GM23248 (cell line): ENCODE measurements around the gene AOPEP. TPM values are rescaled to one million over a fixed set of nuclear protein-coding genes. Genes with fewer than 3 reads are reported as not detected.

Experiments
- DNase-seq: peaks from one replicate; pipeline ENCODE4 v3.0.0-alpha.2; 2015
- H2AFZ ChIP-seq: fragments of 200-600 bp; sonication (generic); 2 replicates; pipeline ENCODE4 v1.6.1; 2016; ENCODE audit warnings: antibody characterized with exemption
- H3F3A ChIP-seq: fragments of 200-600 bp; sonication (generic); 2 replicates; pipeline ENCODE4 v1.6.1; 2016; ENCODE audit warnings: mild to moderate bottlenecking, antibody characterized with exemption, mixed run types; ENCODE audit not compliant: insufficient read depth
- H3K27ac ChIP-seq: fragments of 200-600 bp; sonication (generic); 2 replicates; pipeline ENCODE4 v1.5.1; 2016; ENCODE audit warnings: mild to moderate bottlenecking
- H3K27me3 ChIP-seq: fragments of 200-600 bp; sonication (generic); replicated peaks from 2 replicates; pipeline ENCODE4 v1.6.1; 2016; ENCODE audit warnings: mild to moderate bottlenecking; ENCODE audit not compliant: insufficient read depth
- H3K36me3 ChIP-seq: fragments of 200-600 bp; sonication (generic); 2 replicates; pipeline ENCODE4 v1.6.1; 2016; ENCODE audit warnings: low read depth, mild to moderate bottlenecking
- H3K4me1 ChIP-seq: fragments of 200-600 bp; sonication (generic); 2 replicates; pipeline ENCODE4 v1.6.1; 2016; ENCODE audit warnings: mild to moderate bottlenecking; ENCODE audit not compliant: insufficient read depth
- H3K4me2 ChIP-seq: fragments of 200-600 bp; sonication (generic); one replicate; pipeline ENCODE4 v1.6.1; 2016; ENCODE audit warnings: mild to moderate bottlenecking; ENCODE audit not compliant: unreplicated experiment
- H3K4me3 ChIP-seq: fragments of 200-600 bp; sonication (generic); 2 replicates; pipeline ENCODE4 v1.5.1; 2016; ENCODE audit warnings: mild to moderate bottlenecking
- H3K79me2 ChIP-seq: fragments of 200-600 bp; sonication (generic); 2 replicates; pipeline ENCODE4 v1.6.1; 2016; ENCODE audit warnings: mild to moderate bottlenecking; ENCODE audit not compliant: insufficient read depth
- H3K9ac ChIP-seq: fragments of 200-600 bp; sonication (generic); 2 replicates; pipeline ENCODE4 v1.6.1; 2016; ENCODE audit warnings: mild to moderate bottlenecking
- H3K9me2 ChIP-seq: fragments of 200-600 bp; sonication (generic); 2 replicates; pipeline ENCODE4 v1.6.1; 2016; ENCODE audit warnings: mixed run types, mild to moderate bottlenecking, moderate library complexity; ENCODE audit not compliant: insufficient read depth
- H3K9me3 ChIP-seq: fragments of 200-600 bp; sonication (generic); one replicate; pipeline ENCODE4 v1.6.1; 2017; ENCODE audit warnings: low read depth
- H4K20me1 ChIP-seq: fragments of 200-600 bp; sonication (generic); 2 replicates; pipeline ENCODE4 v1.6.0; 2016; ENCODE audit not compliant: insufficient read depth
- EZH2 ChIP-seq: fragments of 200-600 bp; sonication (generic); IDR thresholded peaks from 2 replicates; pipeline ENCODE4 v1.6.1; 2018; ENCODE audit warnings: antibody characterized with exemption, mild to moderate bottlenecking; ENCODE audit not compliant: insufficient read depth, poor library complexity, severe bottlenecking
- EZH2phosphoT487 ChIP-seq: fragments of 200-600 bp; sonication (generic); IDR thresholded peaks from 2 replicates; pipeline ENCODE4 v1.6.1; 2018; ENCODE audit warnings: antibody characterized with exemption, moderate library complexity, mild to moderate bottlenecking, low read depth; ENCODE audit not compliant: insufficient read depth
- WGBS, 2 experiments: methylation state at CpG; one replicate each; pipeline ENCODE4 v1.1.6; 2015 to 2017; ENCODE audit warnings: low lambda C conversion rate in 2 of 2, low coverage in 1 of 2; ENCODE audit errors: missing lambda C conversion rate in 2 of 2; 5-methylcytosine and 5-hydroxymethylcytosine counted together
- in situ Hi-C: fragments of 300-500 bp; cut with MboI; formaldehyde crosslinking; loops from 2 replicates; pipeline ENCODE4 v1.15.0; 2020
- polyA plus RNA-seq: library from polyadenylated mRNA; unstranded; fragments of >200 nt; fragmentation: Nextera tagmentation; extraction: Ambion mirVana; gene quantifications from 2 replicates; pipeline ENCODE4 v1.2.1, GENCODE V29; 2016
- total RNA-seq: library from RNA; depleted of rRNA; stranded (reverse); fragments of >200 nt; shearing (Covaris generic); gene quantifications from 2 replicates; pipeline ENCODE4 v1.2.3, GENCODE V29; 2014

AOPEP gene
- total and polyA plus RNA-seq, 2 experiments from 2014 or later = 90.0 to 120 TPM

DNA sequence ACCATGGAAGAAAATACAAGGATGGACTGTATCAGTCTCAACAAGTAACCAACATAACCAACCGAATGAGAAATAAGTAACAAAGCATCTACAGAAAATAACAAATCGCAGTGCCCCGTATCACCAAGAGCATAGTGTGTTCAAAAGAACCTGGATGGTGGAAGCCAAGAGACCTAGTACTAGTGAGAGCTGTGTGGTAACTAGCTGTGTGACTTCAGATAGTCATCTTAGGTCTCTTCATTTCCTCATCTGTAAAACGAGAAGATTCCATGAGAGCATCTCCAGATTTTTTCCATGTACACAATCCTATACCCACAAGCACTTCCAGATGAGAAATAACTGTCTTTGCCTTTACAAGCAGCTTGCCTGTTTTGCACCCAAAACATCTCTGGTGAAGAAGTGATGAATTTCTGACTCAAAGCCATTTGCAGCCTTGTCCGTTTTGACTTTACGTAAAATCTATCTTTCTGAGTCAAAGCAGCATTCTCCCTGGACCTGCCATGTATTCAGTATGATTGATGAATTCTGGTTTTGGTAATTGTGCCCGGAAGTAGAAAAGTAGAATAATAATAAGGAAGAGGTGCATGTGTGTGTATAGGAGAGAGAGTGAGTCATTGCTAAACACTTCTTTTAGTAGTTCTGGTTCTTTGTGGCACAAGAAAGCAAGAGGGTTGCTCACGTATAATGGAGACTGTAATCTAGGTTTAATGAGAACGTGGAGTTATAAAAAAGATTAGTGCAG lies 41.0 kb downstream of the AOPEP start:
- Histone ChIP-seq H3K79me2 (peaks cover 21% of the 10 kb centered on the region), H3K36me3 (no peaks in the 10 kb centered on the region), H3K27me3 (no peaks in the 10 kb centered on the region), H3F3A (no peaks in the 10 kb centered on the region), H3K4me2 (no peak overlapping the region), H4K20me1 (no peaks in the 10 kb centered on the region), H3K4me3 (no peak overlapping the region), H3K4me1 (no peaks in the 10 kb centered on the region), H2AFZ (no peak overlapping the region), H3K9me2 (no peaks in the 10 kb centered on the region), H3K27ac (no peak overlapping the region), H3K9me3 (no peaks in the 10 kb centered on the region), H3K9ac (no peak overlapping the region)
- in situ Hi-C loops = no loop called here
- no peak for TF ChIP-seq EZH2phosphoT487
- WGBS, 2 experiments = 83 to 84% methylated on average over 9 of the region's 9 CpGs
- peak; percentile 23 for DNase-seq

DNA sequence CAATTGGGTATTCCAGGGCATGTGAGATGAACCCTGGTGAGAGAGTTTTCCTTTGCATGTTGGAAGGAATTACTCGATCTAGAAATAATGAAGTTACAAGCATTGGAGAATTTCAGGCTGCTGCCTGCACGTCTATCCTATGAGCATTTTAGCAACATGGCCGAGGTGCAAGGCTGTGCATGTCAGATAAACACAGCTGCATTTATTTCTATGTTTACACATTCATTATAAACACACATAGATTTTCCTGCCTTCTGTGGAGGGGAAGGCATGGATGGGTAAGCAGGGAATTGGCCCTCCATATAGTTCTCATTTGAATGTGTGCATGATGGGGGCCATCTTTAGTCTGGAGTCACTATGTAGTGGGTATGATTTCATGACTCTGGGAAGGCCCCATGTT lies 42.3 kb downstream of the AOPEP start:
- TF ChIP-seq EZH2phosphoT487 (no peak), EZH2 (no peak)
- in situ Hi-C loops = no loop called here
- no peak for DNase-seq

DNA sequence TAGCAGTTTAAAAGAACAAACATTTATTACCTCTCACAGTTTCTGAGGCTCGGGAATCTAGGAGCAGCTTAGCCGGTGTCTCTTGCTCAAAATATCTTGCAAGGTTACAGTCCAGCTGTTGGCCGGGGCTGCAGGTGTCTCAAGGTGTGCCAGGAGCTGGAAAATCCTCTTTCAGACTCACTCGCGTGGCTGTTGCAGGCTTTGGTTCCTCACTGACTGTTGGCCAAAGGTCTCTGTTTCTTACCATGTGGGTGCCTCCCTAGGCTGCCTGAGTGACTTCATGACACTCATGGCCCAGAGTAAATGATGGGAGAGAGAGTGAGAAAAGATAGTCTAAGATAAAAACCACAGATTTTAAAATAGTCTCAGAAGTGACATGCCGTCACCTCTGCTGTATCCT lies 43.8 kb downstream of the AOPEP start:
- peaks cover 18% of the 10 kb centered on the region for H3K79me2 ChIP-seq
- H3K27ac ChIP-seq = no peak overlapping the region
- H3K9me3 ChIP-seq = no peaks in the 10 kb centered on the region
- no peaks in the 10 kb centered on the region for H3K9me2 ChIP-seq
- H2AFZ ChIP-seq = no peak overlapping the region
- in situ Hi-C loops = loop anchor here (10.0 kb wide), 1 partner anchor 86 kb away; no protein-coding TSS in a partner anchor
- no peak overlapping the region for H3K4me2 ChIP-seq
- H3K27me3 ChIP-seq = no peaks in the 10 kb centered on the region
- H3K9ac ChIP-seq = no peak overlapping the region
- no peaks in the 10 kb centered on the region for H3K36me3 ChIP-seq
- no peaks in the 10 kb centered on the region for H4K20me1 ChIP-seq
- H3K4me1 ChIP-seq = no peaks in the 10 kb centered on the region
- TF ChIP-seq EZH2phosphoT487 (no peak), EZH2 (no peak)
- WGBS, 2 experiments = 89 to 94% methylated on average over 6 of the region's 6 CpGs
- no peak overlapping the region for H3K4me3 ChIP-seq
- H3F3A ChIP-seq = no peaks in the 10 kb centered on the region
- DNase-seq = no peak

More for the DNA sequence above, 42.3 kb downstream of the AOPEP start:
- Histone ChIP-seq H3K4me2 (no peak overlapping the region), H3K4me1 (no peaks in the 10 kb centered on the region), H4K20me1 (no peaks in the 10 kb centered on the region), H3K9ac (no peak overlapping the region), H3K27ac (no peak overlapping the region), H3K9me3 (no peaks in the 10 kb centered on the region), H3K27me3 (no peaks in the 10 kb centered on the region), H3F3A (no peaks in the 10 kb centered on the region), H3K36me3 (no peaks in the 10 kb centered on the region), H3K79me2 (peaks cover 20% of the 10 kb centered on the region), H2AFZ (no peak overlapping the region), H3K9me2 (no peaks in the 10 kb centered on the region), H3K4me3 (no peak overlapping the region)
- WGBS, 2 experiments = 100% methylated on average over 3 of the region's 3 CpGs

DNA sequence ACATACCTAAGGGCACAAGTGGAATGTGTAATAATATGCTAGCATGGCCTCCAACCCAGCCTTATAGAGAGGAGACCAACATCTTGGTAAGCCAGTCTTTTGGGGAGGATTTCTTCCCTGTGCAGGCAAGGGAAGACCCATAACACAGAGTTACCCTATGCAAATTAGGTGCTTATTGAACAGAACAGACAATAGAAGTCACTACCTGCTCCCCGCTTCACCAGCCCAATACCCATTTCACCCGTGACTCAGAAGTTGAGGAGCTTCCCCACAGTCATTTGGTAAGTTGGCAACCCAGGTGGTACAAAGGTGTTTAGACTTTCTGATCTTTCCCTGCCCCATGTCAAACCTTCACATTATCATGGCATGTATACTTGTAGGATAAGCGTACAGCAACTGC lies 44.6 kb downstream of the AOPEP start:
- Histone ChIP-seq H3K9ac (no peak overlapping the region), H3K4me1 (no peaks in the 10 kb centered on the region), H3K4me2 (no peak overlapping the region), H3K4me3 (no peak overlapping the region), H4K20me1 (no peaks in the 10 kb centered on the region), H3K9me3 (no peaks in the 10 kb centered on the region), H3K27ac (no peak overlapping the region), H2AFZ (no peak overlapping the region), H3F3A (no peaks in the 10 kb centered on the region), H3K9me2 (no peaks in the 10 kb centered on the region), H3K27me3 (no peaks in the 10 kb centered on the region), H3K36me3 (no peaks in the 10 kb centered on the region), H3K79me2 (peaks cover 12% of the 10 kb centered on the region; the same call in 1 of the 2 replicates)
- in situ Hi-C loops = loop anchor here (10.0 kb wide), 1 partner anchor 86 kb away; no protein-coding TSS in a partner anchor
- no peak for DNase-seq
- WGBS, 2 experiments = 96 to 97% methylated on average over 3 of the region's 3 CpGs
- TF ChIP-seq EZH2 = no peak
- TF ChIP-seq EZH2phosphoT487 = no peak
